ENCODE data around the gene DENND4B. TPM values are rescaled to one million over a fixed set of nuclear protein-coding genes. Genes with fewer than 3 reads are reported as not detected.

DENND4B gene
- total and polyA plus RNA-seq, 2 of the 4 experiments (the other 2 are of a cell fraction) = 1.8 to 25.2 TPM

- TF ChIP-seq RFX5 (IDR thresholded peaks at IDR 0.05; ENCODE audit: low read depth, low read length) (no peak), POLR2A (IDR thresholded peaks at IDR 0.05; ENCODE audit: low read depth, low read length) (no peak)
These were observed 14.1 kb downstream of the DENND4B start (continued) for GRCh38 chr1:153932156-153933131.

DNA sequence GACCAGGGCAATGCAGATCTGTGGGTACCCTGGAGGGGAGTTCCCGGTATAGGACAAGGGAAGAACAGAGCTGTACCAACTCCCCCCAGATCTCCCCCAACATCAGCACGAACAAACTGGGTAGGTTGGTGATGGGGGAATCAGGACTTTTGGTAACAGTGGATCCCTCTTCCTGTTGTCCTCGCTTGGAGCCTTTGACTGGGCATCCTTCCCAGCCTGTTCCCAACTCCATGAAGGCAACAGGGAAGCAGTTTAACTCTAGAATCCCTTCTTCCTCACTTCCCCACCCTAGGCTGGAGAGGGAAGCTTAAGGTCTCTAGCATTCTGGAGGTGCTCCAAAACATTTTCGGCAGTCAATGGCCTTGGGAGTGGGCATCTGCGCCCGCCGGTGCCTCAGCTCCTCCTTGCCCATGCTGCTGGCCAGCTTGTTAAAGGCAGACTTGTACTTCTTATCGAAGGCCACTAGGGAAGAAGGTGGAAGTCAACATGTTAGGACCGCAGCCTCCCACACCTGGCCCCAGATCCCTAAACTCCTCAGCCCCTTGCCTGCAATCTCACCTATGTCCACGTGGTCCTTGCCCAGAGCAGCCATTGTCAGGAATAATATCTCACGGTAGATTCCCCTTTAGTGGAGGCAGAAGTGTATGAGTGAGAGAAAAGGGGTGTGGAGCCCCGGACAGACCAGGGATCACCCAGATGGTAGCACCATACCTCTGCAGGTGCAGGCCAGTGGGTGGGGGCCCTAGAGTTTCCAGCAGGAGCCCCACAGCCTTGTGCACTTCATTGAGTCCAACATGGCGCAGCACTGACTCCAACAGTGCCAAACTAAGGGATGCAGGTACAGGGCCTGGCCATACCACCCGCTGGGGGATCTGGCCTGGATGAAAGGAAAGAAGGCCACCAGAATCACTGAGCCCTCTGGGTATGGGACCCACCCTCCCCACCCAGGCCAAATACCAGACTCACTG lies 16.3 kb downstream of the DENND4B start:
- dilution Hi-C loops (cut with HindIII; ENCODE audit: low sequenced_read_pairs, unreplicated experiment) (no loop called here), in situ Hi-C loops (cut with MboI; ENCODE audit: low sequenced_read_pairs) (no loop called here), intact Hi-C loops (cut with micrococcal nuclease) (loop anchor here (10.0 kb wide), 1 partner anchor 135 kb away; no protein-coding TSS in a partner anchor)
- Histone ChIP-seq H3K27ac (ENCODE audit: insufficient read depth, low read length) (no peak overlapping the region), H2BK15ac (ENCODE audit: low read depth, low read length) (no peak overlapping the region), H3K14ac (replicated peaks; ENCODE audit: low read depth, low read length) (no peak overlapping the region), H4K5ac (ENCODE audit: low read depth, low read length) (no peak overlapping the region), H3K27me3 (ENCODE audit: control insufficient read depth, insufficient read depth, low read length) (no peaks in the 10 kb centered on the region), H2BK120ac (ENCODE audit: low read depth, low read length) (no peak overlapping the region), H3K4me2 (ENCODE audit: low read depth, low read length) (no peak overlapping the region), H3K79me1 (ENCODE audit: low read depth in 1 of 2, low read length in 2 of 2) (peaks cover 0 to 4% of the 10 kb centered on the region in 2 experiments; a peak in 2 of 4 replicates), H3K23ac (ENCODE audit: low read depth, low read length) (no peak overlapping the region), H4K8ac (ENCODE audit: low read depth in 2 of 2, low read length in 2 of 2) (no peak overlapping the region), H3K4ac (ENCODE audit: low read depth, low read length) (no peak overlapping the region), H3K36me3 (ENCODE audit: control insufficient read depth, insufficient read depth, low read length) (peaks cover 38% of the 10 kb centered on the region), H4K20me1 (ENCODE audit: insufficient read depth, low read length) (peaks cover 6% of the 10 kb centered on the region; the same call in 1 of the 2 replicates), H2AK5ac (ENCODE audit: low read depth, low read length) (no peak overlapping the region), H3K9ac (ENCODE audit: low read depth, low read length) (no peak overlapping the region), H2BK5ac (ENCODE audit: low read depth, low read length, poor library complexity, severe bottlenecking) (no peak overlapping the region), H3K18ac (ENCODE audit: low read depth, low read length) (no peak overlapping the region), H2AFZ (replicated peaks; ENCODE audit: low read length, poor library complexity) (no peak overlapping the region), H3K4me3 (ENCODE audit: insufficient read depth, low read depth, low read length) (no peak overlapping the region), H2AK9ac (replicated peaks; ENCODE audit: low read depth, low read length, poor library complexity) (peak overlapping the region; percentile 10), H3K4me1 (ENCODE audit: control insufficient read depth, insufficient read depth, low read length) (peaks cover 9% of the 10 kb centered on the region), H2BK20ac (ENCODE audit: low read depth, low read length) (no peak overlapping the region), H4K91ac (ENCODE audit: insufficient read depth, low read depth, low read length) (no peak overlapping the region), H3K56ac (ENCODE audit: extremely low read depth, insufficient read depth, low read length) (no peak overlapping the region), H3K9me3 (ENCODE audit: control insufficient read depth, insufficient read depth, low read length) (no peaks in the 10 kb centered on the region), H3K9me1 (ENCODE audit: insufficient read depth, low read length) (peaks cover 6% of the 10 kb centered on the region)
- TF ChIP-seq MAZ (IDR thresholded peaks at IDR 0.05; ENCODE audit: borderline replicate concordance, low read depth, low read length) (no peak), FOS (IDR thresholded peaks at IDR 0.05; ENCODE audit: low read depth, low read length) (no peak), CEBPB (IDR thresholded peaks at IDR 0.05; ENCODE audit: low read depth, low read length) (no peak), NFE2L2 (IDR thresholded peaks at IDR 0.05; ENCODE audit: low read depth, low read length) (no peak), RAD21 (IDR thresholded peaks at IDR 0.05; ENCODE audit: low read length) (no peak), CTCF (conservative IDR thresholded peaks at IDR 0.05; ENCODE audit: low read depth, low read length) (no peak), BHLHE40 (IDR thresholded peaks at IDR 0.05; ENCODE audit: low read depth, low read length) (no peak), MXI1 (IDR thresholded peaks at IDR 0.05; ENCODE audit: borderline replicate concordance, low read depth, low read length) (no peak), RCOR1 (IDR thresholded peaks at IDR 0.05; ENCODE audit: insufficient replicate concordance, low read length) (no peak)
- POLR2A ChIA-PET (ENCODE audit: unreplicated experiment) = no interaction called here
- WGBS, 2 experiments (ENCODE audit: extremely low coverage in 2 of 2, insufficient read length in 1 of 2) = 100% methylated on average over 1 of the region's 14 CpGs; no CpG with 5 or more reads in 1 of the 2 experiments
- DNase-seq = no peak
- TSS peak; percentile 77 for BruUV-seq (replicated peaks)
- CTCF ChIA-PET = interaction anchor here (1.3 kb wide), 1 partner anchor 16 kb away, joined by 4 read pairs; the partner anchor contains the start of gene DENND4B
- no peak for ATAC-seq (ENCODE audit: low read depth)
